GM19452 (cell line): ENCODE results near the gene SH3BP5.
A peak's percentile ranks its signal among the peaks of the same experiment; 100 is the strongest.

ENCODE experiments used
- ATAC-seq: cut with Tn5 transposase; IDR thresholded peaks from one replicate; pipeline ENCODE4 v1.9.1; 2021; ENCODE audit not compliant: unreplicated experiment

The SH3BP5 gene

GRCh38 chr3:15277861-15278500, 54.4 kb downstream of the SH3BP5 start:
- no peak for ATAC-seq

- ATAC-seq: no peak
Observed at GRCh38 chr3:15276028-15276724, 56.2 kb downstream of the SH3BP5 start.

DNA sequence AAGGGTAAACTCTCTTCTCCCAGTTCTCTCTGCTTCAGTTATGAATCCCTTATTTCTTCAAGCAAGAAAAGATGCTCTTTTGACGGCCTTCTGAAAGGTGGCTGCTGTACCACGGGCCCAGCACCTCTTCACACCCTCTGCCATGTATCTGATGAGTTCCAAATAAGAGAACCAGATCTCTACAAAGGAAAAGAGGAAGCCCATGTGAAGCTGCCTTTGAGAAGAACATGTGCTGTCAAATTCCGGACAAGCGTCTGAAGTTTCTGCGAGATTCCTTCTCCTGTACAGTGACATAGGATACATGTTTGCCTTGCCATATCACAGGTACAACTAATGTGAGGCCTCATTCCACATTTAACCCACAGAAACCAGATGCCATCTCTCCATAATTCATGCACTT, 59.2 kb downstream of the SH3BP5 start:
- no peak for ATAC-seq

- no peak for ATAC-seq
Observed at GRCh38 chr3:15272426-15273196, 59.8 kb downstream of the SH3BP5 start.

GRCh38 chr3:15271785-15272381, 60.5 kb downstream of the SH3BP5 start:
- peak; percentile 59 for ATAC-seq

DNA sequence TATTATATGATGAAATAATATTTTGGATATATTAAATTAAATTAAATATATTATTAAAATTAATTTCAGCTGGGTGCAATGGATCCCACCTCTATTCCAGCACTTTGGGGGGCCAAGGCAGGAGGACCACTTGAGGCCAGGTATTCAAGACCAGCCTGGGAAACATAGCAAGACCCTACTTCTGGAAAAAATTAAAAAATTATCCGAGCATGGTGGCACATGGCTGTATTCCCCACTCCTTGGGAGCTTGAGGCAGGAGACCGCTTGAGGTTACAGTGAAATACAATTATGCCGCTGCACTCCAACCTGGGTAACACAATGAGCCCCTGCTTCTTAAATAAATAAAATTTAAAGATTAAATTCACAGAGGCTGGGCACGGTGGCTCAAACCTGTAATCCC, 61.4 kb downstream of the SH3BP5 start:
- ATAC-seq: no peak

DNA sequence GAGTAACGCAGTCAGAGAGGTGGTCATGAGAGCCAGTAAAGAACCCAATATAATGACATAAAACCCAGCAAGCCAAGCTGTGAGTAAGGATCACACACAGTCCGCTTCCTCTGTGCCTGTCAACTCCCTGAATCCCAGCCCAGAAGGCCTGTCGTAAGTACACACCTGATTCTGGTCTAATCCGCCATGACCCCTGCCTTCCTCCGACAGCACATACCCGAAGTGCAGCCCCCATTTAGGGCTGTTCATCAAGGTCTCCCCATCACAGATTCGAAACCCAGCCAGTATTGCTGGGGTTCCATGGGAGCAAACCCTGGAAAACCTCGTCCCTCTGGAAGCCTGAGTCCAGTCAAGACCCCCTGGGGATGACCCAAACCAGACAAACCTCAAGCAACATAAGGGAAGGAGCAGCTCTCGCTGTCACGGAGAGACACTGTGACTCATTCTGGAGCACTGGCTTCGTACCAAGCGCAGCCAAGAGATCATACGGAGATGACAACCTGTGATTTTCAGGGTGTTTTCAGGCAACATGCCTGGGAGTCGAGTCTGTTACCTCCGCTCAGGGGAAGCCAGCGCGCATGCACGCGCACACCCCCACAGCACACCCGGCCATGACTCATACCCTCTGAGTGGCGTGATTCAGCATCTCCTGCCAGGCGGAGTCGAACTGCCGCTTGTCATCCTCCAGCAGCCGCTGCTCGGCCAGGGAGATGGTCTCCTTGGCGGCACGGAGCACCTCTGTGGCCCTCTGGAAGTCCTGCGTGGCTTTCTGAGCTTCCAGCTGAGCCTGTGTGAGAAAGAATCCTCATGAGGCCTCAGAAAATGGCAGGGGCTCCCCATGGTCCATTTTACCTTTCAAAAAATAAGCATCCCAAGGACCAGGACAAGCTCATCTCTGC, 63.0 kb downstream of the SH3BP5 start:
- ATAC-seq: no peak

- ATAC-seq: no peak
Observed at GRCh38 chr3:15268033-15268631, 64.3 kb downstream of the SH3BP5 start.

DNA sequence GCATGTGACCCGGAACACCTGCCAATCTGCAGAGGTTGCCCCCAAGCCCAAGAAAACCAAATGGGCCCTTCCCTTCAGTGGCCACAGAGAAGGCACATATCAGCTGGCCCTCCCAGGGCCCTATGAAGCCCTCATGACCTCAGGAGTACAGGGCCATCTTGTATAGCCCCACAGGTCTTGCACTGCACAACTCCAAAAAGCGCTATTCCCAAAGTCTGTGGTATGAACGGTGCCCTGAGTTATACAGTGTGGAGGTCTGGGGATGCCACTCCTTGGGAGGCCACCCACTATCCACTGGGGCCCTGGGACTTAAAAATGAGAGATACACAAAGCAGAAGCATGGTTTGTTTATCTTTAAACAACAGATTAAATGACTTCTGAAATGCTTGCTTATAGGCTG, 64.9 kb downstream of the SH3BP5 start:
- no peak for ATAC-seq

DNA sequence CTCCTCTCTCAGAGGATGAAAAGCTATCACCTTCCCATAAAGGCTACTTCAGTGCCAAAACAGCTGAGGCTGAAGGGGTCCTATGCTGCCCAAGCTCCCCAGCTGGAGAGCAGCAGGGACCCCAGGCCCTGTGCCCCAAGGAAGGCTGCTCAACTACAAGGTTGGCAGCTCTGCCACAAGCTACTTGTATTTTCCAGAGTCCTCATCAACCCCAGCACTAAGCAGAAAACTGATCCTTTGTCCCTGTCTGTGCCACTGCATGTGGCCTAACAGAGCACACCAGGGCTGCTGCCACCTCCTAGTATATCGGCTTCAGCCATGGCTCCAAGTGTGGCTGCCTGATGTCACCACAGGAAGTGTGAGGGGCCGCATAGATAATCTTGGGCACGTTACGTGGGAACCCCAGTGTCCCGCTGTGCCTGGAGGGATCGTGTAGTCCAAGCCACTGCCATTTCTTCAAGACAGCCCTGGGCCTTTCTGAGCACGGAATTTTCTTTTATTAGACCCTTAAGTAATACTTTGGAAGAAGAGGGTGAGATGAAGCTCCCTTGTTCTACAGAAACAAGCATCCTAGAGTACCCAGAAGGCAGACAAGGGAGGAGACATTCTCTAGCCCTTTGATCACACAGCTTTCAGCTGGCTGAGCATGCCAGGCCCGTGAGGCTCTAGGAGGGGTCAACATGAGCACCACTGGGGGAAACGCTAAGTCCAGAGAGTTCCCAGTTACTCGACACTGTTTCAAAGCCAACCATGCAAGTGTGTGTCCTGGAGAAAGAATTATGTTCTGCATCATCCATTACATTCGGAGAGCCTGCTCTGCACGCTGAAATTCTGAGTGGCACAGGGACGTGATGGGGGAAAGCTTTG, 65.6 kb downstream of the SH3BP5 start:
- no peak for ATAC-seq

- ATAC-seq: no peak
Observed at GRCh38 chr3:15265655-15266509, 66.5 kb downstream of the SH3BP5 start.

DNA sequence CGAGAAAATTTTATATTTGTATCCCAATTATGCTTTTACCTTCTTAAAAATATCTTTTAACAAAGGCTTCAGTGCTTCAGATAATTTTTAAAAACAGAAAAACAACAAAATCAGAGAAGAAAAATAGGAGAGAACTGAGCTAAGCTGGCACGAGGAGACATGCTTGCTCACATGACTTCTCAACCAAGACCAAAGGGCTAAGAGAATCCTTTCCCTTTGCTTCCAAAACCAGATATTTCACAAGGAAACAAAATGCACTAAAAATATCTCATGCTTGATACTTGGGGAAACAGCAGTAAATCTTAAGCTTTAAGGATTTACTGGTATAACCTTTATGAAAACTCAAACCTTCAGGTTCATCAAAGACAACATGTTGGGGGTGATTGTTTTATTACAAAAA, 67.9 kb downstream of the SH3BP5 start:
- no peak for ATAC-seq

DNA sequence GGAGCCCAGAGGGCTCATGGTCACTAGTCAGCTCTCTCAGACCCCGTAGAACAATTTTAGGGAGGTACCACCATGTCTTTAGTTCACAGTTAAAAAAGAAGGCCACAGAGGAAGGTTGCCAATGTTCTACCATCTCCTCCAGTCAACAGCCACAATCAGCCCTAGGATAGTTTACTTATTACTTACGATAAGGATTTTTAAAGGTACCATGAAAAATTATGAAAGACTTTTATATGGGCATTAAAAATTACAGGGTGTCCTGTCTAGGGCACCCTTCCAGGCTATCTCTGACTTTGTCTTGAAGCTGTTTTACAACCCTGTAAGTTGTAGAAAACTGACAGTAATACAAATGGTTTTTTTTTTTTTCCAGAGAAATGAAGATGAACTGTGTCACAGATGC, 68.5 kb downstream of the SH3BP5 start:
- ATAC-seq: no peak

- no peak for ATAC-seq
Observed at GRCh38 chr3:15263120-15263519, 69.3 kb downstream of the SH3BP5 start.

DNA sequence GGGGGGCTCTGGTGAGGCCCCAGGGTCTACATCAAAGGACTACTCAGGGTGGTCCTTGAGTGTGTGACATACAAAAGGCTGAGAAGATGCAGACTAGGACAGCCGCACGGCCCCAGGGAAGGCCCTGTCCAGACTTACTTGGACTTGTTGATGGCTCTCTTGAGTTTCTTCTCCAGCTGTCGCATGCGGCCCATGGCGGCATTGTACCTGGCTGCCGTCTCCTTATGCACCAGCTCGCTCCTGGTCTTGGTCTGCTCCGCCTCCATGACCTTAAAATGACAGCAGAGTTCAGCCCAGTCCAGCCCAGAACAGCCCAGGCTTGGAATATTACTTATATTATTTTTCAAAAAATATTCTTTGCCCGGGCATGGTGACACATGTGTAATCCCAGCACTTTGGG, 70.4 kb downstream of the SH3BP5 start:
- no peak for ATAC-seq

DNA sequence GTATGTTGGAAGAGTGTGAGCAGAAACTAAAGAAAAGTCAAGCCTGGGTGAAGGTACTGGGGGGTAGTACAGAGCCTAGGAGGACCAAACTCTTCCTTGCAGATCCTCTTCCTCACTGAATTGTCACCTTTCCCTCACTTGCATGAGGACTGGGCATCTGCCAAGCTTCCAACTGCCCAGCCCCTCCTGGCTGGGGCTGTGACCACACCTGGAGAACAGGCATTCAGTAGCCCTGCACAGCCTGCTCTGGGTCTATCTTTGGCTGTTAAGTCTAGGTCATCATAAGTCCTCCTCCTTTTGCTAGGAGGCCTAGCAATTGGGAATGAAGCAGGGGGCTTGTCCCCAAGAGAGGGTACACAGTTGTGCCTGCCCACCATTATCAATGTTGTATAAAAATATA, 71.1 kb downstream of the SH3BP5 start:
- no peak for ATAC-seq

DNA sequence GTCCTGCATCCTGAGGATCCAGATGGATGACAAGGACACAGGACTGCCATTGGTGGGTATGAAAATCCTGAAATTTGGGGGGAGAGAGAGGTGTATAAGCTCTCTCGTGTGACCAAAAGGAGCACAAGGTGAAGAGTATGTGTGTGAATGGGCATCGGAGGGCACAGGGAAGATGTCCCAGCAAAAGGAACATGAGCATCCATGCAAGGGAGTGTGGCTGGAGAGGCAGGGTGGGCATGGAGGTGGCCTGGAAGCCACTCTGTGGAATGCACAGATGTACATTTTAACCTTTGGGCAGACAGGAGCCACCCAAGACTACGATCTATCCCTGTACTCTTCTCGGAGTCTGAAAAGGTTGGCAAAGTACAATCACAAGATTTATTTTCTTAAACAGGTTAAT, 71.9 kb downstream of the SH3BP5 start:
- no peak for ATAC-seq

GRCh38 chr3:15258720-15259119, 73.7 kb downstream of the SH3BP5 start:
- ATAC-seq: no peak
